ENCODE data around the gene GAPDH.
"Not testable (repeated sequence)": the region's sequence is repeated elsewhere in the genome, so short reads cannot be mapped to it uniquely, and the experiment has no call there.

Gene GAPDH

DNA sequence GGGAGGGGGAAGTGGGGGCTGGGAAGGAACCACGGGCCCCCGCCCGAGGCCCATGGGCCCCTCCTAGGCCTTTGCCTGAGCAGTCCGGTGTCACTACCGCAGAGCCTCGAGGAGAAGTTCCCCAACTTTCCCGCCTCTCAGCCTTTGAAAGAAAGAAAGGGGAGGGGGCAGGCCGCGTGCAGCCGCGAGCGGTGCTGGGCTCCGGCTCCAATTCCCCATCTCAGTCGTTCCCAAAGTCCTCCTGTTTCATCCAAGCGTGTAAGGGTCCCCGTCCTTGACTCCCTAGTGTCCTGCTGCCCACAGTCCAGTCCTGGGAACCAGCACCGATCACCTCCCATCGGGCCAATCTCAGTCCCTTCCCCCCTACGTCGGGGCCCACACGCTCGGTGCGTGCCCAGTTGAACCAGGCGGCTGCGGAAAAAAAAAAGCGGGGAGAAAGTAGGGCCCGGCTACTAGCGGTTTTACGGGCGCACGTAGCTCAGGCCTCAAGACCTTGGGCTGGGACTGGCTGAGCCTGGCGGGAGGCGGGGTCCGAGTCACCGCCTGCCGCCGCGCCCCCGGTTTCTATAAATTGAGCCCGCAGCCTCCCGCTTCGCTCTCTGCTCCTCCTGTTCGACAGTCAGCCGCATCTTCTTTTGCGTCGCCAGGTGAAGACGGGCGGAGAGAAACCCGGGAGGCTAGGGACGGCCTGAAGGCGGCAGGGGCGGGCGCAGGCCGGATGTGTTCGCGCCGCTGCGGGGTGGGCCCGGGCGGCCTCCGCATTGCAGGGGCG, at the start of gene GAPDH:
TSS of gene GAPDH (plus strand) at position 595 of the 772 bp plus-strand sequence. CDS start 316 bp downstream, outside the sequence.
- peak; percentile 93 for DNase-seq (ENCODE audit: low read depth)

DNA sequence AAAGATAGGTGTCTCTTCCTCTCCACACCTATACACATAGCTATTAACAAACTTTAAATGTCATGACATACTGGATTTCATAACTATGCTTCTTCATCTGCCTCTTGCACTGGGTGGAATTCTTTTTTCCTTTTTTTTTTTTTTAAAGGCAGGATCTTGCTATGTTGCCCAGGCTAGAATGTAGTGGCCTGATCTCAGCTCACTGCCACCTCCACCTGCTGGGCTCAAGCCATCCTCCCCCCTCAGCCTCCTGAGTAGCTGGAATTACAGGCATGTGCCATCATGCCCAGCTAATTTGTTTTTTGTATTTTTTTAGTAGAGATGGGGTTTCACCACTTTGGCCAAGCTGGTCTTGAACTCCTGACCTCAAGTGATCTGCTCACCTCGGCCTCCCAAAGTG, 46.1 kb upstream of the GAPDH start:
- no peak for DNase-seq (ENCODE audit: low read depth)

DNA sequence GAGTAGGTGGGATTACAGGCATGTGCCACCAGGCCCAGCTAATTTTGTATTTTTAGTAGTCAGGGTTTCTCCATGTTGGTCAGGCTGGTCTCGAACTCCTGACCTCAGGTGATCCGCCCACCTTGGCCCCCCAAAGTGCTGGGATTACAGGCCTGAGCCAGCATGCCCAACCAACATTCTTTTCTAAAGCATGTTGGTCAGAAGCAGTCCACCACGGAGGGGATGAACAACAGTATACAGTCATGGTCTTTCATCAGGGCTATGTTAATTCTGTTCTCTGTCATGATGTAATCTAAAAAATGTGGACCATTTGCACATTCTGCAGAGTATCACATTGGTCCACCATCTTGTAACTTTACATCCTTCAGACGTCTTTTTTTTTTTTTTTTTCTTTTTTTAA, 44.9 kb upstream of the GAPDH start:
- DNase-seq (ENCODE audit: low read depth): no peak

DNA sequence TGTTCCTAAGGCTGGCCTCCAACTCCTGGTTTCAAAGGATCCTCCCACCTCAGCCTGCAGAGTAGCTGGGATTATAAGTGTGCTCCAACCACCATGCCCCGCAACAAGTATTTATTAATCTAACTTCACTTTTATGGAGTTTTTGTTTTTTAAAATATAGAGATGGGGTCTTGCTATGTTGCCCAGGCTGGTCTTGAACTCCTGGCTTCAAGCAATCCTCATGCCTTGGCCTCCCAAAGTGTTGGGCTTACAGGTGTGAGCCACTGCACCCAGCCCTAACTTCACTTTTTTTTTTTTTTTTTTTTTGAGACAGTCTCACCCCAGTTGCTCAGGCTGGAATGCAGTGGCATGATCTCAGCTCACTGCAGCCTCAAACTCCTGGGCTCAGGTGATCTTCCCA, 43.6 kb upstream of the GAPDH start:
- not testable (repeated sequence) for DNase-seq (ENCODE audit: low read depth)

DNA sequence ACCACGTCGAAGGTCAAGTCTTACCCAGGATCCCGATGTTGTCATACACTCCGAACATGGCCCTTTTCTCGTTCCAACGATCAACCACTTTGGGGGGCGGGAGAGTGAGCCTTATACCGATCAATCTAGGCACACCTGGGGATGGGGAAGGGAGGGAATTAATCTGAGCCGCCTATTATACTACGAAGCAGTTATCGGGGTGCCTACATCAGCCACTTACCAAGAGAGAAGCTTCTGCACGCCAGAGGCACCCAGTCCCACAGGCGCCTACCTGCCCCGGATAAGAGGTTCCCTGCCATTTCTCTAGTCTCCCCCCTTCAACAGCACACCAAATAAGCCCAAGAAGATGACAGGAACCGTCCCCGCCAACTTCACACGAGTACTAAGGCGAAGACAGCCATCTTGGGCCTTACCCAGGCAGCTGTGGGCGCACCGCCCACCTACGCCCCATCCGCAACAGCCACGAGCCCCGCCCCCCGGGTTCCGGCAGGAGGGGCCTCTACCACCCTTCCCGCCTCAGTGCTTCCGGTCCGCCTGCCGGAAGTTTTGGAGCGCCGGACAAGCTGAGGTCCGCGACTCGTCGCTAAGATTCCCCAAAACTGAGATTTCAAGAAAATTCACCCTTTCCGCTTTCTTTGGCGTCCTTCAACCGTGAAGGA, 41.4 kb upstream of the GAPDH start, which contains the start of gene MRPL51:
TSS of gene MRPL51 (minus strand) at position 425 of the 659 bp plus-strand sequence. CDS start at position 299, 126 bp downstream.
- DNase-seq (ENCODE audit: low read depth): peak; percentile 86

DNA sequence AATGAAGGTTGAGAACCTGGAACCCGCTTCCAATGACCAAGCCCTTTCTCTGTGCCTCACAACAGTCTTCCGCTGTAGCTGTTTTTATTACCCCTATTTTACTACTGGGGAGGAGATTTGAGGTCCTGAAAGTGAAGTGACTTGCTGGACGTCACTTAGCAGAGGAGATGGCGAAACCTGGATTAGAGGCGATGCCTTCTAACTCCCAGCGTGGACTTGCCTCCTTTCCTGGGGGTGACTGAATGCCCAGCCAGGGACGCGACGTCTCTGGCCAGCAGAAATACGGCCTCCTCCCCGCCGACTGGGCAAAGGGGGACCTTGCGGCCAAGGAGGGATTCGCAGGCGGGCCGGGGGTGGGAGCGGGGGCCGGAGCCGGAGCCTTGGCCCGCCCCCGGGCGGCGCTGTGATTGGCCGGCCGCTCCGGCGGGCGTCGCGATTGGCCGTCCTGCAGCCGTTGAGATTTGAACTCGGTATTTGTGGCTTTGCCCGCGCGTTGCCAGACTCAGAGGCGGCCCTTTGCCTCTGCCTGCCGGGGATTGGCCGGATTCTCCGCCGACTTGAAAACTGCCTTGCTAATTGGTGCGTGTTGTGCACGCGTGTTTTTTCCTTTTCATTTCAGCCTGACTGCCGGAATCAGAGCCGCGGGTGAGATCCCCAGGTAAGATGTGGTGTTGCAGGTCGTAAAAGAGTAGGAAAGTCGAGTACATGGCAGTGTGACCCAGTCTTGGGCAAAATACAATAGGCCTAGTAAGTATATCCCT, 40.6 kb upstream of the GAPDH start, which contains the start of gene NCAPD2:
TSS of gene NCAPD2 (plus strand) at position 606 of the 761 bp plus-strand sequence. CDS start 997 bp downstream, outside the sequence.
- peak; percentile 90 for DNase-seq (ENCODE audit: low read depth)

DNA sequence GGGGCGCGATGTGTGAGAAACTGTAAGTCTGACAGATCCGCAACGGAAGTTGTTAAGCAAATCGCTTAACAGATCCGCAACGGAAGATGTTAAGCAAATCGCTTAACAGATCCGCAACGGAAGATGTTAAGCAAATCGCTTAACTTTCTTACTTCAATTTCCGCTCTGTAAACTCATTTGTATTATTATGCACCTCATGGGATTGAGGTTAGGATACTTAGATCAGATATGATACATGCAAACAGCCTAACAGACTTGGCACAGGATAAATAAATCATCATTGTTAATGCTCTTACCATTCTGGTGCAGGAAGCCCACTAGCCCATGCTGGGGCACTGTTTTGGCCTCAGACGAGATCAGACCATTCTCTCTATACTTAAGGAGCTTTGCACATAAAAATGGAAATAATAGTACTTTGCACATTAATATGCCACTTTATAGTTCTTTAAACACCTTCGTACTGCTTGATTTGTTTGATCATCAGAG, 40.0 kb upstream of the GAPDH start:
- no peak for DNase-seq (ENCODE audit: low read depth)

DNA sequence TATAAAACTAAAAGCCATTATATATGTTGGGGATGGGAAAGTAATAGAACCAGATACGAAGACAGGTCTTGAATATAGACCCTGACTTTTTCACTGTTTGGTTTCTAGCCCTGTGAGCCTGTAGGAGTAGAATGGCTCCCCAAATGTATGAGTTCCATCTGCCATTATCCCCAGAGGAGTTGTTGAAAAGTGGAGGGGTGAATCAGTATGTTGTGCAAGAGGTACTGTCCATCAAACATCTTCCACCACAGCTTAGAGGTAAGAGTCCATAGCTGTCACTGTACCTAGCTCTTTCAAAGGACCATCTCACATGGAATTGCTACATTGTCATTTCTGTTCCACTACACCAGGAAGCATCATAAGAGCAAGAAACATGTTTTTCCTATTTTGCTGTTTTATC, 39.3 kb upstream of the GAPDH start:
- no peak for DNase-seq (ENCODE audit: low read depth)

DNA sequence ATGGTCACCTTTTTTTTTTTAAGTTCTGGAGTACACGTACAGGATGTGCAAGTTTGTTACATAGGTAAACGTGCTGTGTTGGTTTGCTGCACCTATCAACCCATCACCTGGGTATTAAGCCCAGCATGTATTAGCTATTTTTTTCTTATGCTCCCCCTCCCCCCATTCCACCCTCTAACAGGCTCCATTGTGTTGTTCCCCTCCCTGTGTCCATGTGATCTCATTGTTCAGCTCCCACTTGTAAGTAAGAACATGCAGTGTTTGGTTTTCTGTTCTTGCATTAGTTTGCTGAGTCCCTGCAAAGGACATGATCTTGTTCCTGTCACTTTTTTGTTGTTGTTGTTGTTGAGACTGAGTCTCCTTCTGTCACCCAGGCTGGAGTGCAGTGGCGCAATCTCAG, 37.0 kb upstream of the GAPDH start:
- not testable (repeated sequence) for DNase-seq (ENCODE audit: low read depth)

DNA sequence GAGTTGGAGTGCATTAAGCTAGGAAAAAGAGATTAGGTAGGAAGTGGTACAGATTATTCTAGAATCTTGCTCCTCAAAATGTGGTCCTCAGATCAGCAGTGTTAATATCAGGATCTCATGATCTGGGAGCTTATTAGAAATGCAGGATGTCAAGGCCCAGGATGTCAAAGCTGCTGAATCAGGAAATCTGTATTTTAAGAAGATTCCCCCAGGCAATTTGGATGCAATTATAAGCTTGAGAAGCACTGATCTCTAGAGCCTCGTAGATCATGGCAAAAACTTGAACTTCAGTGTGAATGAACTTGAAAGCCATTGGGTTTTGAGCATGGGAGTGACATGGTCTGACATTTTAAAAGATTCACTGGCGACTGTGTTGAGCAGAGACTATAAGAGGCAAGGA, 33.9 kb upstream of the GAPDH start:
- no peak for DNase-seq (ENCODE audit: low read depth)

DNA sequence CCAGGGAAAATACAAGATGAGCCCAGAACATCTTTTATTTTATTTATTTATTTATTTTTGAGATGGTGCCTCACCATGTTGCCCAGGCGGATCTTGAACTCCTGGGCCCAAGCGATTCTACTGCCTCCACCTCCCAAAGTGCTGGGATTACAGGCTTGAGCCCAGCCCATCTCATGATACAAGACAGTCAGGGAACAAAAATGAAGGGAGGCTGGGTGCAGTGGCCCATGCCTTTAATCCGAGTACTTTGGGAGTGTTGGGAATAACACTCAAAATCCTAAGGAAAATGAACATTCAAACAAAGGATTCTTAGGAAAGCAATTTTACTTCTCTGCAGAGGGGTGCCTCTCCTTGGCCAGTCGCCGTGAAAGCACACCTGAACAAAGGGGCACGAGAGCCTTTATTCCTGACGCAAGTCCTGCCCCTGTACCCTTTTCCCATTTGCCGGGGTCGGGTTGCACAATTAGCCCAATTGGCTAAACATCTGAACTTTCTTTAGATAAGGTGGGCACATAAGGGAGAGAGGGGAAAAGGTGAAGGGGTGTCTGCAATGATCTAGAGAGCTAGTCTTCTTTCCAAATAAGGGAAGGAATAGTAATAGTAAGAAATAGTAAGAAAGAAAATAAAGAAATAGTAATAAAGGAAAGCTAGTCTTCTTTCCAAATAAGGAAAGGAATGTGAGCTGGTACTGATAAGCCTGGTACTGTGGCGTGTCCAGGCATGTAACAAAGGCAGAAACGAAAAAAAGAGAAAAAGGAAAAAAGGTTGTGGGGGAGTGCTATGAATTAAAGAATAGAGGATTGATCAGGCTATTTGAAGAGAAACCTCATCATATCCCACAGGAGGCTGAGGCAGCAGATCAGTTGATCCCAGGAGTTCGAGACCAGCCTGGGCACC, 27.0 kb upstream of the GAPDH start:
- DNase-seq (ENCODE audit: low read depth): no peak

DNA sequence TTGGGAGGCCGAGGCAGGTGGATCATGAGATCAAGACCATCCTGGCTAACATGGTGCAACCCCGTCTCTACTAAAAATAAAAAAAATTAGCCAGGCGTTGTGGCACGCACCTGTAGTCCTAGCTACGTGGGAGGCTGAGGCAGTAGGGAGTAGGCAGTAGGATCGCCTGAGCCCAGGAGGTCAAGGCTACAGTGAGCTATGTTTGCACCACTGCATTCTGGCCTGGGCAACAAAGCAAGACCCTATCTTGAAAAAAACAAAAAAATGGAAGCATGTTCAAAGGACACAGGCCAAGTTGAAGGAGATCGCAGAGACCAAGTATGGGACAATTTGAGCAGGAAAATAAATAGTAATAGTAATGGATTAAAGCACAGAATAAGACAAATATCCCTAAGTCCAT, 26.2 kb upstream of the GAPDH start:
- no peak for DNase-seq (ENCODE audit: low read depth)

DNA sequence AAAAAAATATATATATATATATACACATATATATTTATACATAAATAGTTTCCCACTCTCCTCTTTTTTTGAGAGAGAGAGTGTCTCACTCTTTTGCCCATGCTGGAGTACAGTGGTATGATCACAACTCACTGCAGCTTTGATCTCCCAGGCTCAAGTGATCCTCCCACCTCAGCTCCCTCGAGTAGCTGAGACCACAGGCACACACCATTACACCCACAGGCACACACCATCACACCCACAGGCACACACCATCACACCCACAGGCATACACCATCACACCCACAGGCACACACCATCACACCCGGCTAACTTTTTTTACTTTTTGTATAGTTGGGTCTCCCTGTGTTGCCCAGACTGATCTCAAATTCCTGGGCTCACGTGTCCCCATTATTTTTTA, 14.1 kb upstream of the GAPDH start:
- no peak for DNase-seq (ENCODE audit: low read depth)

DNA sequence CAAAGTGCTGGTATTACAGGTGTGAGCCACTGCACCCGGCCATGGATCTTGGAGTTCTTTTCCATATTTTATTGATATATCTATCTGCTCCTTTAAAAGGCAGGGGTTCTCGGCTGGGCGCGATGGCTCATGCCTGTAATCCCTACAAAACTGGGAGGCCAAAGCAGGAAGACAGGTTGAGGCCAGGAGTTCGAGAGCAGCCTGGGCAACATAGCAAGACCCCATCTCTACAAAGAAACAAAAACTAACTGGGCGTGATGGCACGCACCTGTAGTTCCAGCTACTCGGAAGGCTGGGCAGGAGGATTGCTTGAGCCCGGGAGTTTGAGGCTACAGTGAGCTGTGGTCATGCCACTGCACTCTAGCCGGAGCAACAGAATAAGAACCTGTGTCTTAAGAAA, 12.1 kb upstream of the GAPDH start:
- no peak for DNase-seq (ENCODE audit: low read depth)

DNA sequence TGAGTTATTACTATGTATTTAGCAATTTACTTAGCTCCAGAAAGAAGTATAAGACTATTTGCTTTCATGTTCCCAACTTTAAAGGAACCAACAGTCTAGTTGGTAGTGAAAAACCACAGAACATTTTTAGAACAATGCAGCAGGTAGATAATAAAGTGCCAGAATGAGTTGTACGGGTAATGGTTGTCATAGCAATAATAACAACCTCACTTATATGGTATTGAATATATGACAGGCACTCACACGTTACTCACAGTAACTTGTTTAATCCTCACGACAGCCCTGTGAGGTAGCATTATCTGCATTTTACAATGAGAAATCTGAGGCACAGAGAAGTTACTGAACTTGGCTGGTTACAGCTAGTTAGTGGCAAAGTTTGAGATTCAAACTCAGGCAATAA, 10.6 kb upstream of the GAPDH start:
- no peak for DNase-seq (ENCODE audit: low read depth)

DNA sequence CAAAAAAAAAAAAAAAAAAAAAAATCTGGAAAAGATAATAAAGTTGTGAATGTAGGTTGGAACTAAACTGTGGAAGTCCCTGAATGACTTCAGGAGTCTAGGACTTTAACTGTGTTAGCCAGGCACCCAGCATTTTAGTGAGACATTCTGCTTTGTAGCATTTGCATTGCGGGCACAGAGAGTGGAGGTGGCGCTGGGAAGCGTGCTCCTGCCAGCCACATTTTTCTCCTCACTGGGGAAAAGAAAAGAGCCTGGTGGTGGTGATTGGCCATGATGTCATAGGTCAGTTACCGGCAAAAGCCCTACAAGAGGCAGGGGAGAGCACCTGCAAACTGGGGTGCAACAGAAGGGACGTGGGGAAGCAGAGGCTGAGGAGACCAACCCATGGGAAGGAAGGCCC, 9.7 kb upstream of the GAPDH start:
- DNase-seq (ENCODE audit: low read depth): no peak

DNA sequence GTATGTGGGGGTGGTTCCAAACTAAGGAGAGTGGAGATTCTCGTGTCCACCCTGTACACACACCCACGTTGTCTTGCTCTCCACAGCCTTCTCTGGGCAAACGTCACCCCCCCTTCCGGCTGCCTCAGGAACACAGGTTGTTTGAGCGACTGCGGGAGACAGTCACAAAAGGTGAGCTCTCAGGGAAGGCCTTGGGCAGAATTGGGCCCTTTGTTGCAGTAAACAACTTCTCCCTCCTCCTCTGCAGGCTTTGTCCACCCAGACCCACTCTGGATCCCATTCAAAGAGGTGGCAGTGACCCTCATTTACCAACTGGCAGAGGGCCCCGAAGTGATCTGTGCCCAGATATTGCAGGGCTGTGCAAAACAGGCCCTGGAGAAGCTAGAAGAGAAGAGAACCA, 8.1 kb upstream of the GAPDH start:
- DNase-seq (ENCODE audit: low read depth): no peak

DNA sequence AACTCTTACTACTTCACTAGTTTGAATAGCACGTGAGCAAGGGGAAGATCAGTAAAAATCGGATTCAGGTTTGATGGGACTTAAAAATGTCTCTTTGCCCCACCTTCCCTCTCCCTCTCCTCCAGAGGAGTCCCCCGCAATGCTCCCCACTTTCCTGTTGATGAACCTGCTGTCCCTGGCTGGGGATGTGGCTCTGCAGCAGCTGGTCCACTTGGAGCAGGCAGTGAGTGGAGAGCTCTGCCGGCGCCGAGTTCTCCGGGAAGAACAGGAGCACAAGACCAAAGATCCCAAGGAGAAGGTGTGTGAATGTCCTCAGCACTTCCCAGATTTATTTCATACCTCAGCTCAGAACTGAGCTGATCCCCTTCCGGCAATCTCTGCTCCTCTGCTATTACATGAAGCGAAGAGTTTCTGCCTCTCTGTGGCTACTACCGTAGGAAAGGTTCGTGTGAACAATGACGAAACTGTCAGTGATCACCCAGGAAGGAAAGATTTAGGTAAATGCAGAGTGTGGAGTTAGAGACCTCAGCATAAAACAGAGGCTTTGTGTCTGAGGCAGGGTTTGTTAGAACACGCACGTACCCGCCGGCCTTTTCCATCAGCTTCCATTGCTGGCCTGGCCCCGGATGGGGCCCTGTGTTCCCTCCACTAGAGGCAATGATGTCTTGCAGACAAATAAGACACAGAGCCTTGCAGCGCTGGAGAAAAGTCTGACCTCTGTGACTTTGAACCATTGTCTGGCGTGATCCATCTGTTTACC, 7.4 kb upstream of the GAPDH start:
- DNase-seq (ENCODE audit: low read depth): no peak

DNA sequence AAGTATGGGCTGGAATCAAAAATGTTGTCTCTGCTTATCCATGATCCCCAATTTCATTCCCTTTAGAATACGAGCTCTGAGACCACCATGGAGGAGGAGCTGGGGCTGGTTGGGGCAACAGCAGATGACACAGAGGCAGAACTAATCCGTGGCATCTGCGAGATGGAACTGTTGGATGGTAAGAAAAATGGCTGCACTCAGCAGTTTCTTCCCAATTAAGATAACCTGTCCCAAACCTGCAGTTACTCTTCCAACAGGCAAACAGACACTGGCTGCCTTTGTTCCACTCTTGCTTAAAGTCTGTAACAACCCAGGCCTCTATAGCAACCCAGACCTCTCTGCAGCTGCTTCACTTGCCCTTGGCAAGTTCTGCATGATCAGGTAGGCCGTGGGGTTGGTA, 6.6 kb upstream of the GAPDH start:
- no peak for DNase-seq (ENCODE audit: low read depth)

DNA sequence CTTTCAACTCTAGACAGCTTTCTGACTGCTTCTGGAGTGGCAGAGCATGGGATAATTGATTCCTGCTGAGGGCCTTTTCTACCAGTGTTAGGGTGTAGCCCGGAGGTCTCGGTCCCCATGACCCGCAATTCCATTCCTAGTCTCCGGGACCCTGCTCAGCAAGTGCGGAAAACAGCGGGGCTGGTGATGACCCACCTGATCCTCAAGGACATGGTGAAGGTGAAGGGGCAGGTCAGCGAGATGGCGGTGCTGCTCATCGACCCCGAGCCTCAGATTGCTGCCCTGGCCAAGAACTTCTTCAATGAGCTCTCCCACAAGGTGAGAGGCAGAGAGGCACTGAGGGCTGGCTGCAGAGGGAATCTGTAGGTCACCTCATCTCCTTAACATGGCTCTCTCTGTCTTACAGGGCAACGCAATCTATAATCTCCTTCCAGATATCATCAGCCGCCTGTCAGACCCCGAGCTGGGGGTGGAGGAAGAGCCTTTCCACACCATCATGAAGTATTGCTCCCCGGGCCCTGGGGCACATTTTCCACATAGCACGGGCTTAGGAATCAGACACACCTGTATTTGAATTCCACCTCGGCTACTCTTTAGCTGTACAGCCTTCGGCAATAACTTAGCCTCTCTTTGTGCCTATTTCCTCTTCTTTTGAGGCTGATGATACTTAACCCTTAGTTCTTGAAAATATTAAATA, 5.6 kb upstream of the GAPDH start:
- DNase-seq (ENCODE audit: low read depth): no peak
